HepG2 (cell line): ENCODE data around the gene CPSF7. TPM values are rescaled to one million over a fixed set of nuclear protein-coding genes. Genes with fewer than 3 reads are reported as not detected.
A peak's percentile ranks its signal among the peaks of the same experiment; 100 is the strongest.

Source experiments
- AKNA ChIP-seq: sonication (generic); formaldehyde crosslinking; IDR thresholded peaks from 2 replicates; pipeline ENCODE4 v1.4.0; 2020; ENCODE audit warnings: missing genetic modification reagents, borderline replicate concordance
- EHMT2 ChIP-seq: fragments of 200-600 bp; sonication (generic); IDR thresholded peaks from 2 replicates; pipeline ENCODE4 v1.7.0; 2017; ENCODE audit warnings: antibody characterized with exemption, low read depth, low read length, borderline replicate concordance
- IKZF1 ChIP-seq: fragments of 450-650 bp; IDR thresholded peaks from 2 replicates; pipeline ENCODE4 v1.7.1; 2016
- MLLT10 ChIP-seq: sonication (generic); formaldehyde crosslinking; IDR thresholded peaks from 2 replicates; pipeline ENCODE4 v1.4.0; 2020; ENCODE audit warnings: missing genetic modification reagents
- ONECUT2 ChIP-seq: sonication (generic); formaldehyde crosslinking; IDR thresholded peaks from 2 replicates; pipeline ENCODE4 v1.4.0; 2020; ENCODE audit warnings: missing genetic modification reagents
- PRPF4 ChIP-seq: fragments of 200-400 bp; formaldehyde crosslinking; IDR thresholded peaks from 2 replicates; pipeline ENCODE4 v1.6.1; 2016; ENCODE audit warnings: low read length, low read depth; ENCODE audit not compliant: poor library complexity, severe bottlenecking
- SOX6 ChIP-seq, 2 experiments: fragments of 450-650 bp in 1 of 2; sonication (generic) in 1 of 2; formaldehyde crosslinking in 1 of 2; IDR thresholded peaks; 2 replicates each; pipeline versions ENCODE4 v1.4.0 to v1.6.1; 2017 to 2020; ENCODE audit warnings: antibody characterized with exemption in 1 of 2, mild to moderate bottlenecking in 1 of 2, missing genetic modification reagents in 1 of 2
- SRSF4 ChIP-seq: fragments of 200-400 bp; formaldehyde crosslinking; IDR thresholded peaks from one replicate; pipeline ENCODE4 v1.6.1; 2018; ENCODE audit warnings: mild to moderate bottlenecking, low read depth, low read length, moderate library complexity; ENCODE audit not compliant: poor library complexity, severe bottlenecking
- TARDBP ChIP-seq: sonication (generic); formaldehyde crosslinking; IDR thresholded peaks from 2 replicates; pipeline ENCODE4 v1.8.0; 2022; ENCODE audit warnings: mild to moderate bottlenecking, missing genetic modification reagents
- TEAD2 ChIP-seq: sonication (generic); formaldehyde crosslinking; IDR thresholded peaks from 2 replicates; pipeline ENCODE4 v1.9.0; 2021; ENCODE audit warnings: missing genetic modification reagents
- THAP7 ChIP-seq: sonication (generic); formaldehyde crosslinking; IDR thresholded peaks from 2 replicates; pipeline ENCODE4 v1.8.1; 2023; ENCODE audit warnings: mild to moderate bottlenecking, missing genetic modification reagents
- ZFY ChIP-seq: sonication (generic); formaldehyde crosslinking; IDR thresholded peaks from 2 replicates; pipeline ENCODE4 v1.4.0; 2020; ENCODE audit warnings: missing genetic modification reagents
- ZNF451 ChIP-seq: sonication (generic); formaldehyde crosslinking; IDR thresholded peaks from 2 replicates; pipeline ENCODE4 v1.5.0; 2020; ENCODE audit warnings: mild to moderate bottlenecking, missing genetic modification reagents
- ZNF609 ChIP-seq: sonication (generic); formaldehyde crosslinking; IDR thresholded peaks from 2 replicates; pipeline ENCODE4 v1.4.0; 2020; ENCODE audit warnings: mild to moderate bottlenecking, missing genetic modification reagents, borderline replicate concordance
- ZNF724P ChIP-seq: sonication (generic); formaldehyde crosslinking; IDR thresholded peaks from 2 replicates; pipeline ENCODE4 v1.8.0; 2022; ENCODE audit warnings: missing genetic modification reagents, borderline replicate concordance
- ZNF773 ChIP-seq: sonication (generic); formaldehyde crosslinking; IDR thresholded peaks from 2 replicates; pipeline ENCODE4 v1.4.0; 2020; ENCODE audit warnings: missing genetic modification reagents, borderline replicate concordance
- ZNF879 ChIP-seq: sonication (generic); formaldehyde crosslinking; IDR thresholded peaks from 2 replicates; pipeline ENCODE4 v1.8.1; 2023; ENCODE audit warnings: missing genetic modification reagents
- polyA plus RNA-seq, 8 experiments: library from polyadenylated mRNA; depleted of rRNA in 3 of 8; stranded (reverse) in 7 of 8; unstranded in 1 of 8; fragments of >200 nt; fragmentation: Illumina TruSeq in 4 of 8; extraction: Trizol in 4 of 8; gene quantifications; 2 replicates each; pipeline versions ENCODE4 v1.2.1 to v1.2.3, GENCODE V29; 2011 to 2016; ENCODE audit warnings: low read depth in 4 of 8, missing spikeins in 1 of 8, mixed read lengths in 1 of 8; ENCODE audit not compliant: insufficient read depth in 1 of 8
- total RNA-seq, 5 experiments: library from RNA; depleted of rRNA; stranded (reverse); fragments of >200 nt; fragmentation: Illumina TruSeq; extraction: Trizol; gene quantifications; 2 replicates each; pipeline ENCODE4 v1.2.3, GENCODE V29; 2016; ENCODE audit warnings: low read depth in 1 of 5

The CPSF7 gene
- total and polyA plus RNA-seq, 2 of the 13 experiments (the other 11 are each of a cell fraction or from before 2014, with no cell fraction given): 34.1 to 36.8 TPM

- TF ChIP-seq AKNA (no peak), ZNF724P (CRISPR knock-in tag) (no peak), EHMT2 (no peak; the same call in 1 of the 2 replicates), ONECUT2 (CRISPR knock-in tag) (no peak), TARDBP (CRISPR knock-in tag) (peak; percentile 61; the same call in 1 of the 2 replicates), ZNF773 (CRISPR knock-in tag) (no peak), ZNF451 (0 out of 2 replicates have a peak, but pooled peaks have one; percentile 59), ZNF879 (CRISPR knock-in tag) (no peak), SOX6 (IDR thresholded peaks at IDR 0.05) (no peak), SOX6 (CRISPR knock-in tag; IDR thresholded peaks at IDR 0.05) (peak; percentile 97), TEAD2 (CRISPR knock-in tag) (no peak), SRSF4 (no peak), PRPF4 (no peak), IKZF1 (no peak), ZNF609 (CRISPR knock-in tag) (peak; percentile 67; the same call in 1 of the 2 replicates), ZFY (0 out of 2 replicates have a peak, but pooled peaks have one; percentile 29), THAP7 (CRISPR knock-in tag) (no peak), MLLT10 (CRISPR knock-in tag) (no peak)
These were observed 60.1 kb downstream of the CPSF7 start (continued) for GRCh38 chr11:61369372-61370348.
